CD14-positive monocyte (primary cell): ENCODE data around the gene BUD13. TPM values are rescaled to one million over a fixed set of nuclear protein-coding genes. Genes with fewer than 3 reads are reported as not detected.

Experiments used
- DNase-seq, 3 donors: peaks; one replicate each; pipeline ENCODE4 v3.0.0-alpha.2; 2011 to 2022
- H2AFZ ChIP-seq: 2 replicates; pipeline ENCODE4 v1.6.0; 2012; ENCODE audit warnings: mild to moderate bottlenecking, low read depth, low read length, inconsistent platforms; ENCODE audit not compliant: insufficient read depth, poor library complexity, severe bottlenecking
- H3K27ac ChIP-seq, 2 donors: 1 replicate in 1 of 2; 2 replicates in 1 of 2; pipeline ENCODE4 v1.5.1; 2012 to 2013; ENCODE audit warnings: low read length in 2 of 2, control low read depth in 1 of 2, inconsistent platforms in 1 of 2, low read depth in 1 of 2, mild to moderate bottlenecking in 1 of 2
- H3K27me3 ChIP-seq, 2 donors: one replicate each; pipeline versions ENCODE4 v1.6.0 to v1.6.1; 2011 to 2013; ENCODE audit warnings: low read length in 2 of 2; ENCODE audit not compliant: control insufficient read depth in 2 of 2, insufficient read depth in 2 of 2
- H3K36me3 ChIP-seq, 2 donors: replicated peaks in 1 of 2; 1 replicate in 1 of 2; 2 replicates in 1 of 2; pipeline versions ENCODE4 v1.5.1 to v1.6.1; 2012 to 2013; ENCODE audit warnings: low read length in 2 of 2, control low read depth in 1 of 2, inconsistent platforms in 1 of 2, mild to moderate bottlenecking in 1 of 2; ENCODE audit not compliant: insufficient read depth in 2 of 2, control insufficient read depth in 1 of 2
- H3K4me1 ChIP-seq, 2 donors: 1 replicate in 1 of 2; 2 replicates in 1 of 2; pipeline versions ENCODE4 v1.5.1 to v1.6.1; 2012 to 2013; ENCODE audit warnings: low read length in 2 of 2, control low read depth in 1 of 2, inconsistent platforms in 1 of 2, mild to moderate bottlenecking in 1 of 2, moderate library complexity in 1 of 2; ENCODE audit not compliant: insufficient read depth in 2 of 2, control insufficient read depth in 1 of 2
- H3K4me2 ChIP-seq: replicated peaks from 2 replicates; pipeline ENCODE3; 2012; ENCODE audit warnings: low read length, moderate library complexity, mild to moderate bottlenecking; ENCODE audit not compliant: poor library complexity, severe bottlenecking; ENCODE audit errors: extremely low read depth
- H3K4me3 ChIP-seq, 3 experiments: fragments of 200-600 bp in 1 of 3; sonication (generic) in 1 of 3; replicated peaks in 1 of 3; 1 replicate in 2 of 3; 2 replicates in 1 of 3; pipeline ENCODE4 v1.5.1; 2011 to 2013; ENCODE audit warnings: low read length in 3 of 3, mild to moderate bottlenecking in 3 of 3, control low read depth in 2 of 3, low read depth in 2 of 3, inconsistent platforms in 1 of 3, moderate library complexity in 1 of 3
- H3K79me2 ChIP-seq: 2 replicates; pipeline ENCODE4 v1.6.0; 2012; ENCODE audit warnings: mild to moderate bottlenecking, control low read depth, inconsistent platforms, low read length, moderate library complexity; ENCODE audit not compliant: insufficient read depth
- H3K9ac ChIP-seq: 2 replicates; pipeline ENCODE4 v1.6.0; 2017; ENCODE audit warnings: low read length, mild to moderate bottlenecking; ENCODE audit not compliant: insufficient read depth, poor library complexity, severe bottlenecking
- H3K9me3 ChIP-seq, 2 donors: replicated peaks in 1 of 2; 1 replicate in 1 of 2; 2 replicates in 1 of 2; pipeline versions ENCODE4 v1.5.1 to v1.6.1; 2012 to 2013; ENCODE audit warnings: low read length in 2 of 2, control low read depth in 1 of 2; ENCODE audit not compliant: control insufficient read depth in 1 of 2, insufficient read depth in 1 of 2
- H4K20me1 ChIP-seq: 2 replicates; pipeline ENCODE4 v1.6.0; 2012; ENCODE audit warnings: mild to moderate bottlenecking, low read length, control low read depth, moderate library complexity; ENCODE audit not compliant: insufficient read depth
- H3K27ac Mint-ChIP-seq, 7 donors: one replicate each; pipeline ENCODE4 v1.8.0; 2020; ENCODE audit warnings: mild to moderate bottlenecking in 7 of 7, mixed read lengths in 7 of 7, moderate library complexity in 6 of 7, inconsistent platforms in 2 of 7
- H3K27me3 Mint-ChIP-seq, 3 donors: one replicate each; pipeline ENCODE4 v1.8.0; 2021 to 2022; ENCODE audit warnings: low read depth in 3 of 3, mild to moderate bottlenecking in 3 of 3, mixed read lengths in 3 of 3, moderate library complexity in 3 of 3, inconsistent platforms in 1 of 3
- H3K36me3 Mint-ChIP-seq, 2 donors: one replicate each; pipeline ENCODE4 v1.8.0; 2020; ENCODE audit warnings: mixed read lengths in 2 of 2, inconsistent platforms in 1 of 2, mild to moderate bottlenecking in 1 of 2
- H3K4me1 Mint-ChIP-seq: one replicate; pipeline ENCODE4 v1.8.0; 2020; ENCODE audit warnings: mild to moderate bottlenecking, mixed read lengths
- H3K4me3 Mint-ChIP-seq, 2 donors: one replicate each; pipeline ENCODE4 v1.8.0; 2020; ENCODE audit warnings: mild to moderate bottlenecking in 2 of 2, mixed read lengths in 2 of 2, moderate library complexity in 1 of 2
- H3K9me3 Mint-ChIP-seq, 7 donors: one replicate each; pipeline ENCODE4 v1.8.0; 2020 to 2022; ENCODE audit warnings: mixed read lengths in 7 of 7, mild to moderate bottlenecking in 6 of 7, moderate library complexity in 6 of 7, inconsistent platforms in 2 of 7
- CTCF ChIP-seq: fragments of 200-600 bp; IDR thresholded peaks from one replicate; pipeline ENCODE4 v1.8.0; 2022; ENCODE audit warnings: antibody characterized with exemption, mild to moderate bottlenecking
- WGBS: methylation state at CpG from one replicate; pipeline ENCODE4 v1.1.5; 2013; ENCODE audit warnings: missing lambda C conversion rate; ENCODE audit not compliant: insufficient coverage; 5-methylcytosine and 5-hydroxymethylcytosine counted together
- intact Hi-C, 2 donors: fragments of 100-400 bp; cut with micrococcal nuclease; formaldehyde crosslinking; loops; one replicate each; pipeline versions ENCODE4 v1.15.0 to v1.15.1; 2023
- polyA plus RNA-seq, 3 donors: library from polyadenylated mRNA; depleted of rRNA in 1 of 3; unstranded in 2 of 3; stranded (reverse) in 1 of 3; fragments of 300-500 nt in 2 of 3; fragments of >200 nt in 1 of 3; fragmentation: Illumina TruSeq in 2 of 3; gene quantifications; 1 replicate in 2 of 3; 2 replicates in 1 of 3; pipeline ENCODE4 v1.2.3, GENCODE V29; 2012 to 2021

Gene BUD13
- polyA plus RNA-seq, 3 donors: 4.2 to 8.7 (median 5.3) TPM

GRCh38 chr11:116813170-116813569 is 40.4 kb upstream of the BUD13 start:
- H3K79me2 ChIP-seq: no peaks in the 10 kb centered on the region
- no peak overlapping the region for H3K4me2 ChIP-seq
- H3K36me3 ChIP-seq: no peaks in the 10 kb centered on the region
- no peak overlapping the region for H3K4me3 ChIP-seq
- no peak for TF ChIP-seq CTCF
- H3K4me1 Mint-ChIP-seq: peaks cover 13% of the 10 kb centered on the region
- H2AFZ ChIP-seq: no peak overlapping the region
- peaks cover 0 to 6% (median 2%) of the 10 kb centered on the region in 3 donors for H3K27me3 Mint-ChIP-seq
- no peak overlapping the region for H3K27ac ChIP-seq
- H3K9me3 Mint-ChIP-seq: peaks cover 0 to 4% (median 0%) of the 10 kb centered on the region in 7 donors
- H3K27ac Mint-ChIP-seq: no peak overlapping the region
- H3K4me3 Mint-ChIP-seq: no peak overlapping the region
- no peaks in the 10 kb centered on the region for H3K4me1 ChIP-seq
- no peaks in the 10 kb centered on the region for H3K9me3 ChIP-seq
- 100% methylated on average over 1 of the region's 1 CpG for WGBS
- H3K36me3 Mint-ChIP-seq: no peaks in the 10 kb centered on the region
- no peak overlapping the region for H3K9ac ChIP-seq
- DNase-seq: no peak
- H4K20me1 ChIP-seq: no peaks in the 10 kb centered on the region
- intact Hi-C loops: no loop called here
- no peaks in the 10 kb centered on the region for H3K27me3 ChIP-seq

GRCh38 chr11:116812109-116812508 is 39.3 kb upstream of the BUD13 start:
- Mint-ChIP-seq H3K36me3 (no peaks in the 10 kb centered on the region), H3K27ac (no peak overlapping the region), H3K9me3 (peaks cover 0 to 4% (median 0%) of the 10 kb centered on the region in 7 donors), H3K4me3 (no peak overlapping the region), H3K4me1 (peaks cover 13% of the 10 kb centered on the region), H3K27me3 (peaks cover 2 to 8% (median 3%) of the 10 kb centered on the region in 3 donors)
- H2AFZ ChIP-seq: no peak overlapping the region
- DNase-seq: no peak
- H3K4me1 ChIP-seq: no peaks in the 10 kb centered on the region
- H3K27me3 ChIP-seq: no peaks in the 10 kb centered on the region
- no CpG with 5 or more reads among the region's 4 CpGs for WGBS
- no peaks in the 10 kb centered on the region for H3K36me3 ChIP-seq
- intact Hi-C loops: no loop called here
- TF ChIP-seq CTCF: no peak
- no peak overlapping the region for H3K27ac ChIP-seq
- no peak overlapping the region for H3K9ac ChIP-seq
- no peaks in the 10 kb centered on the region for H3K9me3 ChIP-seq
- H3K79me2 ChIP-seq: no peaks in the 10 kb centered on the region
- no peaks in the 10 kb centered on the region for H4K20me1 ChIP-seq
- no peak overlapping the region for H3K4me3 ChIP-seq
- no peak overlapping the region for H3K4me2 ChIP-seq
